Erythroblast (primary cell): ENCODE measurements around the gene ITGB1BP1.

ENCODE experiments used
- DNase-seq, 2 experiments: peaks; one replicate each; lab custom pipeline; 2025; lab: John Stamatoyannopoulos, UW
- GATA1 ChIP-seq: IDR thresholded peaks from 2 replicates; pipeline ENCODE4 v1.6.1; 2011; ENCODE audit warnings: low read depth, mild to moderate bottlenecking, control low read depth, low read length, moderate library complexity
- POLR2A ChIP-seq: IDR thresholded peaks from 2 replicates; pipeline ENCODE4 v1.6.1; 2011; ENCODE audit warnings: mild to moderate bottlenecking, low read length

Gene ITGB1BP1

GRCh38 chr2:9384521-9384920 is 38.8 kb downstream of the ITGB1BP1 start:
- TF ChIP-seq POLR2A, result no peak
- TF ChIP-seq GATA1, result no peak
- DNase-seq, result no peak

DNA sequence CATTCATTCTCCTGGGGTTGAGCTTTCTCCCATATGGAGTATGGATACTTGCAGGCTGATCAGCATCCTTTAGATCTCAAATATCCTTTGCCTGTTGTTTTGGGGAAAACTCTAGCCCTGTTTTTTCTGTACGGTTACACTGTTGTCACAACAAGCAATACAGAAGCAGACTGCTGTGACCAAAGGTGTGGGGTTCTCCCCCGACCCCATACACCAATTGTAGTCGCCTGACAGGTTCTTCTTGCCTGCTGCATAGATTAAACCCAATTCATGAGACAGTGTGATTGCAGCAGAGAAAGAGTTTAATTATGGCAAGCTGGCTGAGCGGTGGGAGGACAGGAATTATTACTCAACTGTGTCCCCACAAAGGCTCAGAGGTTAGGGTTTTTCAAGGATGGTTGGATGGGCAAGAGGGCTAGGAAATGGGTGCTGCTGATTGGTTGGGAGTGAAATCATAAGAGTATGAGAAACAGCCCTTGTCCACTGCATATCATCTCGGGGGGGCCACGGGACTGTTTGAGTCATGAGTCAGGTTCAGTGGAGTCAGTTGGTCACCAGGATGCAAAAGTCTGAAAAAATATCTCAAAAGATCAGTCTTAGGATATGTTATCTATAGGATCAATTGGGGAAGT is 40.6 kb downstream of the ITGB1BP1 start:
- DNase-seq, result no peak
- no peak for TF ChIP-seq POLR2A
- TF ChIP-seq GATA1, result no peak

- no peak for DNase-seq
- no peak for TF ChIP-seq GATA1
- no peak for TF ChIP-seq POLR2A
These were observed 42.4 kb downstream of the ITGB1BP1 start for GRCh38 chr2:9380702-9381628.

DNA sequence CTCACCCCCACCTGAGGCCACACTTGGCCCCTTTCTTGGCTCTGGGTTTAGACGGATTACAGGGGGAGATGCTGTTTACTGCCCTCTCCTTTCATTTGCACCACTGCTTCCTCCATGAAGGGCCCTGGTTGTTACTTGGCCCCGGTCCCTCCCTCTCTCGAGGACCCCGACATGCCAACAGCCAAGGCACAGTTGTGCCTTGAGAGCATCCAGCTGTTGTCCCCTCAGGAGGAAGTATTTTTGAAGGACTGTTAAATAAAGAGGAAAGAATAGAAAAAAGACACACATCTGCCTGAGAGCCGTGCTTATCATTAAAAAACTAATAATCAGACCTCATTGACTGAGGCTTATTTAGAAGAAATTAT is 44.0 kb downstream of the ITGB1BP1 start:
- no peak for TF ChIP-seq POLR2A
- TF ChIP-seq GATA1, result no peak

GRCh38 chr2:9378433-9379390 is 44.6 kb downstream of the ITGB1BP1 start:
- no peak for DNase-seq
- TF ChIP-seq POLR2A (no peak), GATA1 (no peak)

More for the DNA sequence above, 44.0 kb downstream of the ITGB1BP1 start:
- DNase-seq, result no peak

- no peak for DNase-seq
- TF ChIP-seq POLR2A (no peak), GATA1 (no peak)
These were observed 45.7 kb downstream of the ITGB1BP1 start for GRCh38 chr2:9377461-9378097.

DNA sequence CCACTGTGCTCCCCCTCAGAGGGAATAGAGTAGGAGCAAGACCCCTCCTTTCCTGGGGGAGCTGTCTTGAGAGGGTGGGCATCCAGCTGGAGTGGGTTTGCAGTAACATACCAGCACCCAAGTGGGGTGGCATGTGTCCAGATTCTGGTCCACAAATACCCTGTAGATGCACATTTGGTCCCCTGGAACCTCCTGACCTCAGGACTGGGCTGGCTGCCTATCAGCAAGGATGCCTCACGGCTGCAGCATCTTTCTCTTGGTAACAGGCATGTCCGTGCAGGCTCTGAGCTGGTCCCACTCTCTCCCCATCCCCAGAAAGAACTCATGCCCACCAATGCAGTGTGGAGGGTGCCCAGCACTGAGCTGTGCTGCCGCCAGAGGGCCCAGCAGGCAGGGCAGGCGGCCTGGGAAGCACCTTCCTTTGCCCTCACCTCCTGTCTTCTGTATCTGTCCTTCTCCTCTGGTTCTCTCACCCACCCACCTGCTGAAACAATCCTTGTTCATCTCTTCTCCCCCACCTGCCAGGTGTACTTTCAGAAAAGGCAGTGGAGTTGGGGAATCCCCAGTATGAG is 47.4 kb downstream of the ITGB1BP1 start:
- TF ChIP-seq GATA1 (no peak), POLR2A (no peak)
- no peak for DNase-seq

DNA sequence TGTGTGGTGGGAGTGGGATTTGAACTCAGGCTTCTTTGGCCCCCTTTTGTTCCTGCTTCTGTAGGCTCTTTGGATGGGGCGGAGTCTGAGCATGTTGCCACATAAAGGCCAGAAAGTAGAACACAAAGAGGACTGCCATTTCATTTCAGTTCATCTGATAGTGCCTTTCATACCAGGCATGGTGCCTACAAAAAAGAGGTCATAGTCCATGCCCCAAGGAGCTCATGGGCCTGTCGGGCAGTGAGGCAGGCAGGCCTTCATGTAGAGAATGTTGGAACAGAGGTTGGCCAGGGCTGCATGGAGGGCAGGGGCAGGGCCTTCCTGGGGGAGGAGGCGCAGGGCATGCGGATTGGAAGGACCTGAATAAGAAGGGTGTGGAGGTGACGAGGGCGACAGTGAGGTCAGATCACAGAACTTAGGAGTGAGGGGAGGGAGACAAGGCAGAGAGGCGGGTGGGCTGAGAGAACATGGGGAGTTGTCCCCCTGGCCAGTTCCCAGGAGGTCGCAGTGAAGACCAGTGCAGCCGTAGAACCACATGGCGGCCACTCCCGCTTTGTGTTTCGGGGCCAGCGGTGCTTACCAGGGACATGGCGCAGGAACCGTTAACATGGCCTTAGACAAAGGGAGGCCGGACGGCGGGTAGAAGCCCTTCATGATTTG is 49.1 kb downstream of the ITGB1BP1 start:
- TF ChIP-seq GATA1 (no peak), POLR2A (no peak)
- no peak for DNase-seq

DNA sequence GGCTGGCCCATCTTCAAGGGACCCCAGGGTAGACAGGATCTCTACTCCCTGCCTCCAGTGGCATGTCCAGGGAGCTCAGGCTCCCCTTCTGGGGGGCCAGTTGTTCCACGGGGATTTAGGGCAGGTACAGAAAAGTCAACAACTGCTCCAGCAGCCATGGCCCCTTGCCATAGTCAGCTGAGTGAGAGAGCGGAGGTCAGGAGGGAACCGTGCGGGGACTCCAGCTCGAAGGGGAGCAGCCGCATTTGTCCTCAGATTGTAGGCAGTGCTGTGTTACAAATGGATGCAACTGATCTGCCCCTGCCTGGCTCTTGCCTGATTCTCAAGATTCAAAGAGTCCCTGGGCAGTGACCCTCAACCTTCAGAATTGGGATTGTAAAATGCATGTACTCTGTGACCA is 49.9 kb downstream of the ITGB1BP1 start:
- no peak for DNase-seq
- TF ChIP-seq POLR2A, result no peak
- no peak for TF ChIP-seq GATA1

DNA sequence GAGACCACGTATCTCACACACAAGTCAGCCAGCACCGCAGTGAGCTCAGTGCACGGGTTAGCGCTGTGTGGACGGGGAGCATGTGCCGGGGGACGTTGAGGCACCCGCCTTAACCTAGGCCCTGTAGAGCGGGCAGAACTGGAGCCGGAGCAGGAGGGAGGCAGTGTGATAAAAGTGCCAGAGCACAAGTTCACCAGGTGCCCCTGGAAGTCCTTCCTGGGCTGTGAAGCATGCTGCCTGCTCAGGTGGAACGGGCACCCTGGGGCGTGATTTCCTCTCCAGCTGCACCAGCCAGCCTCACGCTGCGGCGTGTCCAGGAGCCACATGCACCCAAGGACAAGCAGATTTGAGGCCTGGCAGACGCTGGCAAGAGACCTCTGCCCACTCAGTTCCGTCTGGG is 50.3 kb downstream of the ITGB1BP1 start:
- no peak for DNase-seq
- no peak for TF ChIP-seq GATA1
- TF ChIP-seq POLR2A, result no peak

DNA sequence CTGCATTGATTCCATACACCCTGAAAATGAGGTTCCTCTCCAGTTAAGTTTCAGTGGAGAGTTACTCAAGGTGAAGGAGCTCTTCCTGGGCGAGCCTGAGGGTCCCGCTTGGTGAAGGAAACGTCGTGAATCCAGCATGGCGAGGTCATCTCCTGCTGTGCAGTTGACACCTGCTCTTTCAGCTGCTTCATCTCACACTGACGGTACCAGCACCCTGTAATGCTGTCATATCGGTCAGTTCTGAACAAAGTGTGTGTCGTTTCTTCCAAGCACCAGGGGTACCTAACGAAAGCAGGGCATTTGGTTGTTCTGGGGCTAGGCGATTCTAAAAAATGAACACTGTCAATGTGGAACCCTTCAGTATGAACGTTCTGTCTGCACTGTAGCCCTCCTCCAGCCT is 52.6 kb downstream of the ITGB1BP1 start:
- TF ChIP-seq POLR2A (no peak), GATA1 (no peak)
- no peak for DNase-seq

- DNase-seq, result no peak
- no peak for TF ChIP-seq POLR2A
- no peak for TF ChIP-seq GATA1
These were observed 57.3 kb downstream of the ITGB1BP1 start for GRCh38 chr2:9366026-9366425.
